ENCODE data around the gene LMNTD1. TPM values are rescaled to one million over a fixed set of nuclear protein-coding genes. Genes with fewer than 3 reads are reported as not detected.

Gene LMNTD1
- total RNA-seq, 4 donors from 2014 or later = not detected

- DNase-seq (ENCODE audit: low spot score) (no peak), ATAC-seq (ENCODE audit: low FRiP score) (no peak)
- TF ChIP-seq, protein P1, sequence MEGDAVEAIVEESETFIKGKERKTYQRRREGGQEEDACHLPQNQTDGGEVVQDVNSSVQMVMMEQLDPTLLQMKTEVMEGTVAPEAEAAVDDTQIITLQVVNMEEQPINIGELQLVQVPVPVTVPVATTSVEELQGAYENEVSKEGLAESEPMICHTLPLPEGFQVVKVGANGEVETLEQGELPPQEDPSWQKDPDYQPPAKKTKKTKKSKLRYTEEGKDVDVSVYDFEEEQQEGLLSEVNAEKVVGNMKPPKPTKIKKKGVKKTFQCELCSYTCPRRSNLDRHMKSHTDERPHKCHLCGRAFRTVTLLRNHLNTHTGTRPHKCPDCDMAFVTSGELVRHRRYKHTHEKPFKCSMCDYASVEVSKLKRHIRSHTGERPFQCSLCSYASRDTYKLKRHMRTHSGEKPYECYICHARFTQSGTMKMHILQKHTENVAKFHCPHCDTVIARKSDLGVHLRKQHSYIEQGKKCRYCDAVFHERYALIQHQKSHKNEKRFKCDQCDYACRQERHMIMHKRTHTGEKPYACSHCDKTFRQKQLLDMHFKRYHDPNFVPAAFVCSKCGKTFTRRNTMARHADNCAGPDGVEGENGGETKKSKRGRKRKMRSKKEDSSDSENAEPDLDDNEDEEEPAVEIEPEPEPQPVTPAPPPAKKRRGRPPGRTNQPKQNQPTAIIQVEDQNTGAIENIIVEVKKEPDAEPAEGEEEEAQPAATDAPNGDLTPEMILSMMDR (IDR thresholded peaks at IDR 0.05) = no peak
Measured at GRCh38 chr12:25529738-25530137, 23.3 kb downstream of the LMNTD1 start.

GRCh38 chr12:25526778-25527177 is 26.3 kb downstream of the LMNTD1 start:
- ATAC-seq (ENCODE audit: low FRiP score) (no peak), DNase-seq (ENCODE audit: low spot score) (no peak)
- TF ChIP-seq, protein P1 (IDR thresholded peaks at IDR 0.05) = no peak

DNA sequence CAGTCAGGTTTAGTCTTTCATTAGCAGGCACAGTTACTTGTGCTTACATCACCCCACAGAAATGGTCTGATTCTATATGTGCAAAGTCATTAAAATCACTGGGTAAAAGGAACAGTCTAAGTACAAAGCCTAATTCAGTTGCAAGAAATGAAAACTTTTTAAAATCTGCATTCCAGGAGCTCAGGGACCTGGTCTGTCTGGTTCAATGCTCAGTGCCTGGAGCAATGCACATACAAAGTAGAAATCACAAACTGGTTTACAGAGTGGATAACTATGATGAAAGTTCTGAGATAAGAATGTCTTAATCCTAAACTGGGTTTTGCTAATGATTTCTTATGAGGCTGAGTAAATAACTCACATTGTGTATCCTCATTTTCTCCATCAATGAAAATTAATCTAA is 28.7 kb downstream of the LMNTD1 start:
- TF ChIP-seq, protein P1 (IDR thresholded peaks at IDR 0.05) = no peak
- ATAC-seq (ENCODE audit: low FRiP score) = no peak
- DNase-seq (ENCODE audit: low spot score) = no peak

DNA sequence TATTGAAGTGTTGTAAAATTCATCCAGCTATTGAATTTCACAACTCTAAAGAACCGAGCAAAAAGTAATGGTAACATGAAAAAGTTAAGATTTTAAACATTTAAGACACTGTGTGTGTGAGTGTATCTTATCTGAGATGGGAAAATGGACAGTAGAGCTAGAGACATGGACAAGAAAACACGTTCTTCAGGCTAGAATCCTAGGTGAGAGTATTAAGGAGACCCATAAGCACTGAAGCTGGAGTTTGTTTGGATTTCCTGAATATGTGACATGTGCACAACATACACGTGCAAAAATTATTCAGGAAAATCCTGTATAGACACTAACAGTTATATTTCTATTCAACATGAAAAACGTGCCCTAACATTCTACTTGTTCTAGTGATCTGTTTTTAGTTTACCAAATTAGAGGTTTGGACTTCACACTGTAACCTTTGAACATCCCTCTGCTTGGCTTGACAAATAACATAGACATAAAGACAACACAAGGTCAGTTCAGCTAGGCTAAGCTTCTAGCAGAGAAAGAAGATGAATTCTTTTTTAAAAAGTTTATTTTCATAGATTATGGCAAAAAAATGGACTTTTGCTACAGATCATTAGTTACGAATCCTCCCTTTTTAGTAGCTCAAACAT is 31.3 kb downstream of the LMNTD1 start:
- TF ChIP-seq, protein P1 (IDR thresholded peaks at IDR 0.05) = no peak
- no peak for ATAC-seq (ENCODE audit: low FRiP score)
- no peak for DNase-seq (ENCODE audit: low spot score)

- no peak for ATAC-seq (ENCODE audit: low FRiP score)
- TF ChIP-seq, protein P1 (IDR thresholded peaks at IDR 0.05) = no peak
Measured at GRCh38 chr12:25518512-25518911, 34.6 kb downstream of the LMNTD1 start.

GRCh38 chr12:25504744-25505143 is 48.3 kb downstream of the LMNTD1 start:
- TF ChIP-seq, protein P1 (IDR thresholded peaks at IDR 0.05) = no peak

More at GRCh38 chr12:25518512-25518911, 34.6 kb downstream of the LMNTD1 start:
- DNase-seq (ENCODE audit: low spot score) = no peak

GRCh38 chr12:25503666-25504065 is 49.4 kb downstream of the LMNTD1 start:
- TF ChIP-seq, protein P1 (IDR thresholded peaks at IDR 0.05) = no peak
- no peak for DNase-seq (ENCODE audit: low spot score)
- ATAC-seq (ENCODE audit: low FRiP score) = no peak

More at GRCh38 chr12:25504744-25505143, 48.3 kb downstream of the LMNTD1 start:
- no peak for ATAC-seq (ENCODE audit: low FRiP score)
- DNase-seq (ENCODE audit: low spot score) = no peak
